ENCODE data around the gene SLC25A19.

- TF ChIP-seq REST (IDR thresholded peaks at IDR 0.05; ENCODE audit: insufficient read depth in 1 of 2, low read depth in 2 of 2, low read length in 2 of 2) (no peak), POLR2AphosphoS5 (IDR thresholded peaks at IDR 0.05; ENCODE audit: low read depth, low read length) (no peak)
Observed at GRCh38 chr17:75301502-75302206, 12.4 kb upstream of the SLC25A19 start.

Data from PFSK-1 (cell line).